Peyer's patch (tissue), 4 donors: ENCODE results near the gene NFAM1.

ENCODE experiments used
- CTCF ChIP-seq, 6 experiments: fragments of 450-650 bp in 4 of 6; fragments of 200-600 bp in 2 of 6; sonication (generic) in 1 of 6; IDR thresholded peaks; one replicate each; pipeline ENCODE4 v1.5.1; 2017 to 2019; ENCODE audit warnings: antibody characterized with exemption in 6 of 6, mild to moderate bottlenecking in 3 of 6, moderate library complexity in 1 of 6
- POLR2A ChIP-seq, 2 donors: fragments of 450-650 bp; IDR thresholded peaks; one replicate each; pipeline ENCODE4 v1.5.1; 2017; ENCODE audit warnings: antibody characterized with exemption in 2 of 2, mild to moderate bottlenecking in 2 of 2, moderate library complexity in 2 of 2

DNA sequence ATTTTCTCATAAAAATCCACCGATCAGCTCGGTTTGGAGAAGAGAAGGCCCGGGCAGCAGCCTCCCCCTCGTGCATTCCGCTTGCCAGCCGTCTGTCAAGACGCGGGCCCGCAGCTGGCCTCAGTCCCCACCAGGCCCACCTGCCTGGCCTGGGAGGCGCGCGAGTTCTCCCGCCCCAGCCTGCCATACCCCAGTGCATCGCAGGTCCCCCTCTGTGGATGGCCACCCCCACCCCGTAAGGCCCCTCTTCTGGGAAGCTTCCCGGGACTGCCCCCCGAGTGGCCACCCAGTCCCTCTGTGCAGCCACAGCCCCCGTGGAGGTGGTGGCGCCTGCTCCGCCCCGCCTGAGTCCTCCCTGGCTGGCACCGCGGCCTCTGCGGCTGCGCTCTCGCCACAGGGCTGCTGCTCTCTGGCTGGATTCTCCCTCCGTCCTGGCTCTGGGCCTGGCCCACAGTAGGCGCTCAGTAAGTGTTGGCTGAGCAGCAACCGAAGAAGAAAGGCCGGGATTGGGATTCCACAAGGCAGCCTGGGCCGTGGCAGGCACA, 87.8 kb downstream of the NFAM1 start:
- TF ChIP-seq POLR2A (IDR thresholded peaks at IDR 0.05), result no peak
- no peak for TF ChIP-seq CTCF (IDR thresholded peaks at IDR 0.05)
